ENCODE data around the gene CDKAL1.

CDKAL1 gene

GRCh38 chr6:20534295-20535262 lies at the start of gene CDKAL1:
CDKAL1 (plus strand) TSS chr6:20534457; CDS start chr6:20546351, 11,894 bp downstream.
- no peak for TF ChIP-seq CTCF (IDR thresholded peaks at IDR 0.05)
- Histone ChIP-seq H3K4me1 (peaks cover 0 to 22% (median 19%) of the 10 kb centered on the region in 4 donors), H3K27me3 (no peaks in the 10 kb centered on the region), H3K4me3 (peak within 1 kb of the TSS; percentile 77 to 83), H3K9me3 (no peaks in the 10 kb centered on the region), H3K27ac (peak within 1 kb of the TSS; percentile 85 to 86), H3K36me3 (no peaks in the 10 kb centered on the region)
- intact Hi-C loops (cut with DNase I; ENCODE audit: low total_unique reads) = loop anchor here (10.0 kb wide), 1 partner anchor 320 kb away; the partner anchor contains the start of gene MBOAT1
- peak; percentile 91 to 93 for DNase-seq

DNA sequence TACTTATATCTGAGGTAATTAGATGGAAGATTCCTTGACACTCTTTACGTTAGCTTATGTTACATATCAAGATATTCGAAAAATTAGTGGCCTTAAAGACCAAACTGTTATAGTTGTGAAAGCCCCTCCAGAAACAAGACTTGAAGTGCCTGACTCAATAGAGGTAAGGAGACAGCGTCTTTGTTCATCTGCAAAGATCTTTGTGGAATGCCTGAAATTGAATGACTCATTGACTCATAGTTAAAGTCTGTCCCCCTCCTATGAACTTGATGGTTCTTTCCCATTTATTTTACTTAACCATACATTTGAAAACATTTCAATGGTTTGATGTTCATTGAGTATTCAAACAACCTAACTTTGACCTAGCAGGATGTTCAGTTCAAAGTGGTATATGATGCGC lies 47.6 kb upstream of the CDKAL1 start:
- no peak for TF ChIP-seq CTCF (IDR thresholded peaks at IDR 0.05)
- no peak for DNase-seq
- Histone ChIP-seq H3K36me3 (peaks cover 23 to 60% (median 57%) of the 10 kb centered on the region in 3 donors), H3K9me3 (no peaks in the 10 kb centered on the region), H3K4me3 (no peak overlapping the region), H3K27ac (no peak overlapping the region), H3K27me3 (no peaks in the 10 kb centered on the region), H3K4me1 (peaks cover 0 to 5% (median 0%) of the 10 kb centered on the region in 4 donors)
- intact Hi-C loops (cut with DNase I; ENCODE audit: low total_unique reads) = no loop called here

DNA sequence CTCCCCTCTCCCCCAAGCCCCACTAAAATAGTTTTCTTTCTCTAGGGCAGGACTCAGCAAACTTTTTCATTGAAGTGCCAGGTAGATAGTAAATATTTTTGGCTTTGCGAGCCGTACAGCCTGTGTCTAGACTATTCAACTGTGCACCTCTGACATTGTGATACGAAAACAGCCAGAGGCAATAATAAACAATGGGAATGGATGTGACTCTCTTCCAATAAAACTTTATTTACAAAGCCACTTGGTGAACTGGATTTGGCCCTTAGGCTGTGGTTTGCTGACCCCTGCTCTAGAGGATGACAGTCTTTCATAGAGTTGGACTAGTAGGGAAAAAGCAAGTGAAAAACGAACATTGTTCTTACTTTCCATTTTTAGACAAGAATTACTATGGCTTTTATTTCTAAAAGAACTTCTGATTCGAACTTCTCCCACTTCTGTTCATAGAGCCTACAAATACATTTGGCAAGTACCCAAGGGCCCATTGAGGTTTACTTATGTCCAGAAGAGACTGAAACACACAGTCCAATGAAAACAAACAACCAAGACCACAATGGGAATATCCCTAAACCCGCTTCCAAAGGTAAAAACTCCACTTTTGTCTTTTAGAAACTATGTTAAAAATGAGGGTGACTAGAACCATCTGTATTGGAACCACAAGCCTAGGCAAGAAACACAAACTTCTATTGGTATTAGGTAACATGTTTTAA lies 46.4 kb upstream of the CDKAL1 start:
- peaks cover 24 to 56% (median 55%) of the 10 kb centered on the region in 3 donors for H3K36me3 ChIP-seq
- no peaks in the 10 kb centered on the region for H3K27me3 ChIP-seq
- TF ChIP-seq CTCF (IDR thresholded peaks at IDR 0.05) = no peak
- no peak overlapping the region for H3K4me3 ChIP-seq
- H3K9me3 ChIP-seq = no peaks in the 10 kb centered on the region
- peaks cover 0 to 5% (median 0%) of the 10 kb centered on the region in 4 donors for H3K4me1 ChIP-seq
- H3K27ac ChIP-seq = no peak overlapping the region
- no peak for DNase-seq
- intact Hi-C loops (cut with DNase I; ENCODE audit: low total_unique reads) = no loop called here

DNA sequence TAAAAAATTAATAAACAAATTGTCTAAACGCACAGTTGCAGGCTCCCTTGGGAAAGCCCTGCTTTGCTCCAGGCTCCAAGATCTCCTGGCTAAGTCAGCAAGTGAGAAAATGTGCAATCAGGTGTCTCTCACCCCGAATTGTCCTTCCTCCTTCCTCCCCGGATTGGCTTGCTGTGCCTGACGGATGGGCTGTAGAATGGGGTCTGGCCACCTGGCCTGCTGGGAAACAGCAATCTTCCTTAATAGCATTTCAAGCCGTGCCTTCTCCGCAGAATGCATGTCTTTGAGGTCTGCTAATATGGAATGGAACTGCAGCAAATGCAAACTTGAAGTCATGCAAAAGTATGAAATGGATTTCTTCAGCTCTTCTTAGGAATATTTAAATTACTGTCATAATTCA lies 43.7 kb upstream of the CDKAL1 start:
- intact Hi-C loops (cut with DNase I; ENCODE audit: low total_unique reads) = no loop called here
- no peak for TF ChIP-seq CTCF (IDR thresholded peaks at IDR 0.05)
- Histone ChIP-seq H3K4me3 (no peak overlapping the region), H3K4me1 (no peaks in the 10 kb centered on the region), H3K27me3 (no peaks in the 10 kb centered on the region), H3K27ac (no peak overlapping the region), H3K9me3 (no peaks in the 10 kb centered on the region), H3K36me3 (peaks cover 24 to 43% (median 41%) of the 10 kb centered on the region in 3 donors)
- no peak for DNase-seq

DNA sequence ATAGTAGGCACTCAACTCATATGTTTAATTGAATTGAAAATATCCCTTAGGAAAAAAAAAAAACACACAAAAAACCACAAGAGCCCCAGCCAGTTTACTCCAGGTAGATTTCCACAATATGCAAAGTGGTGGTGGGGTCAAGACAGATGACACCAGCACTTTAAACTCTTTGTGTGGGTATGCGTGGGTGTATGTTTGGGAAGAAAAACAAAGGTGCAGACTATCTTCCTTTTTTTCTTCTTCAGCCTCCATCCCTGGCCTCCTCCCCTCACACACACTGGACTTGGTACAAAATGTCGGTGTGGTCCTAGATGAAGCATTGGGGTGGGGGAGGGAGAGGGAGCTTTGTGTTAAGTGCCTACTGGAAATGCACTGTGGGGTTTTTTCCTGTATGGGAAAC lies 42.2 kb upstream of the CDKAL1 start:
- Histone ChIP-seq H3K36me3 (peaks cover 24 to 38% (median 32%) of the 10 kb centered on the region in 3 donors), H3K9me3 (no peaks in the 10 kb centered on the region), H3K4me3 (no peak overlapping the region), H3K27ac (no peak overlapping the region), H3K27me3 (no peaks in the 10 kb centered on the region), H3K4me1 (no peaks in the 10 kb centered on the region)
- no peak for DNase-seq
- no peak for TF ChIP-seq CTCF (IDR thresholded peaks at IDR 0.05)
- intact Hi-C loops (cut with DNase I; ENCODE audit: low total_unique reads) = no loop called here

All from tibial artery (tissue), 4 donors.